ENCODE data around the gene FIS1. TPM values are rescaled to one million over a fixed set of nuclear protein-coding genes. Genes with fewer than 3 reads are reported as not detected.

The FIS1 gene
- total RNA-seq, 1 donor = 136 TPM

- H3K27ac ChIP-seq (ENCODE audit: low read depth, low read length) = peak overlapping the region; percentile 58
- H2AFZ ChIP-seq (ENCODE audit: low read length) = peak overlapping the region; percentile 79
- TF ChIP-seq CTCF (IDR thresholded peaks at IDR 0.05; ENCODE audit: extremely low read depth, low read depth, low read length) = no peak
- no peaks in the 10 kb centered on the region for H3K27me3 ChIP-seq (ENCODE audit: insufficient read depth, low read length)
- peaks cover 20% of the 10 kb centered on the region for H3K36me3 ChIP-seq (ENCODE audit: insufficient read depth, low read length)
- H3K4me3 ChIP-seq (ENCODE audit: insufficient read depth, low read length) = peak overlapping the region; percentile 89
- peak overlapping the region; percentile 91 for H3K4me2 ChIP-seq (ENCODE audit: insufficient read depth, low read length)
- H4K20me1 ChIP-seq (ENCODE audit: insufficient read depth, low read length) = peaks cover 3% of the 10 kb centered on the region
- DNase-seq (ENCODE audit: insufficient read length, low spot score, missing footprints) = peak; percentile 95
- H3K79me2 ChIP-seq (ENCODE audit: insufficient read depth, low read length) = peaks cover 54% of the 10 kb centered on the region
- no peaks in the 10 kb centered on the region for H3K9me3 ChIP-seq (ENCODE audit: low read depth, low read length)
- peaks cover 16% of the 10 kb centered on the region for H3K4me1 ChIP-seq (ENCODE audit: insufficient read depth, low read length)
These were observed 28.7 kb downstream of the FIS1 start for GRCh38 chr7:101216001-101216859.

- Histone ChIP-seq H3K9me3 (ENCODE audit: low read depth, low read length) (no peaks in the 10 kb centered on the region), H3K27ac (ENCODE audit: low read depth, low read length) (no peak overlapping the region), H3K4me1 (ENCODE audit: insufficient read depth, low read length) (peaks cover 5% of the 10 kb centered on the region), H3K36me3 (ENCODE audit: insufficient read depth, low read length) (peaks cover 37% of the 10 kb centered on the region), H3K27me3 (ENCODE audit: insufficient read depth, low read length) (no peaks in the 10 kb centered on the region), H4K20me1 (ENCODE audit: insufficient read depth, low read length) (peaks cover 3% of the 10 kb centered on the region), H3K79me2 (ENCODE audit: insufficient read depth, low read length) (peaks cover 20% of the 10 kb centered on the region), H3K4me2 (ENCODE audit: insufficient read depth, low read length) (no peak overlapping the region), H3K4me3 (ENCODE audit: insufficient read depth, low read length) (no peak overlapping the region), H2AFZ (ENCODE audit: low read length) (no peak overlapping the region)
- TF ChIP-seq CTCF (IDR thresholded peaks at IDR 0.05; ENCODE audit: extremely low read depth, low read depth, low read length) = no peak
- DNase-seq (ENCODE audit: insufficient read length, low spot score, missing footprints) = peak; percentile 84
These were observed 32.9 kb downstream of the FIS1 start for GRCh38 chr7:101212014-101212413.

- no peak for DNase-seq (ENCODE audit: insufficient read length, low spot score, missing footprints)
- Histone ChIP-seq H3K9me3 (ENCODE audit: low read depth, low read length) (no peaks in the 10 kb centered on the region), H3K4me1 (ENCODE audit: insufficient read depth, low read length) (peaks cover 3% of the 10 kb centered on the region), H4K20me1 (ENCODE audit: insufficient read depth, low read length) (peaks cover 3% of the 10 kb centered on the region), H2AFZ (ENCODE audit: low read length) (no peak overlapping the region), H3K4me2 (ENCODE audit: insufficient read depth, low read length) (no peak overlapping the region), H3K27me3 (ENCODE audit: insufficient read depth, low read length) (no peaks in the 10 kb centered on the region), H3K36me3 (ENCODE audit: insufficient read depth, low read length) (peaks cover 37% of the 10 kb centered on the region), H3K27ac (ENCODE audit: low read depth, low read length) (no peak overlapping the region), H3K4me3 (ENCODE audit: insufficient read depth, low read length) (no peak overlapping the region), H3K79me2 (ENCODE audit: insufficient read depth, low read length) (peaks cover 15% of the 10 kb centered on the region)
- TF ChIP-seq CTCF (IDR thresholded peaks at IDR 0.05; ENCODE audit: extremely low read depth, low read depth, low read length) = no peak
These were observed 33.4 kb downstream of the FIS1 start for GRCh38 chr7:101211501-101211900.

- no peaks in the 10 kb centered on the region for H3K27me3 ChIP-seq (ENCODE audit: insufficient read depth, low read length)
- H4K20me1 ChIP-seq (ENCODE audit: insufficient read depth, low read length) = no peaks in the 10 kb centered on the region
- peak; percentile 79 for DNase-seq (ENCODE audit: insufficient read length, low spot score, missing footprints)
- H3K4me1 ChIP-seq (ENCODE audit: insufficient read depth, low read length) = no peaks in the 10 kb centered on the region
- no peak overlapping the region for H3K27ac ChIP-seq (ENCODE audit: low read depth, low read length)
- H2AFZ ChIP-seq (ENCODE audit: low read length) = no peak overlapping the region
- TF ChIP-seq CTCF (IDR thresholded peaks at IDR 0.05; ENCODE audit: extremely low read depth, low read depth, low read length) = no peak
- H3K4me3 ChIP-seq (ENCODE audit: insufficient read depth, low read length) = no peak overlapping the region
- H3K79me2 ChIP-seq (ENCODE audit: insufficient read depth, low read length) = peaks cover 4% of the 10 kb centered on the region
- H3K4me2 ChIP-seq (ENCODE audit: insufficient read depth, low read length) = no peak overlapping the region
- H3K36me3 ChIP-seq (ENCODE audit: insufficient read depth, low read length) = peaks cover 35% of the 10 kb centered on the region
- H3K9me3 ChIP-seq (ENCODE audit: low read depth, low read length) = no peaks in the 10 kb centered on the region
These were observed 34.7 kb downstream of the FIS1 start for GRCh38 chr7:101210143-101210542.
